DOHH2 (cell line): ENCODE measurements around the gene NEBL.

Source experiments
- H3F3A ChIP-seq: fragments of 200-600 bp; sonication (generic), shearing (Covaris generic); 2 replicates; pipeline ENCODE4 v1.6.0; 2016; ENCODE audit warnings: antibody characterized with exemption, mild to moderate bottlenecking; ENCODE audit not compliant: control insufficient read depth, insufficient read depth
- H3K27ac ChIP-seq: fragments of 200-600 bp; sonication (generic); 2 replicates; pipeline ENCODE4 v1.5.1; 2014; ENCODE audit warnings: low read depth, mild to moderate bottlenecking, low read length, moderate library complexity
- H3K27me3 ChIP-seq: fragments of 200-600 bp; sonication (generic); 2 replicates; pipeline ENCODE4 v1.6.1; 2014; ENCODE audit warnings: mild to moderate bottlenecking, low read length, mixed read lengths; ENCODE audit not compliant: control insufficient read depth
- H3K36me3 ChIP-seq: fragments of 200-600 bp; sonication (generic); 2 replicates; pipeline ENCODE4 v1.6.1; 2014; ENCODE audit warnings: mild to moderate bottlenecking, low read length, moderate library complexity, mixed read lengths; ENCODE audit not compliant: control insufficient read depth
- H3K4me1 ChIP-seq: fragments of 200-600 bp; sonication (generic); 2 replicates; pipeline ENCODE4 v1.6.1; 2014; ENCODE audit warnings: mild to moderate bottlenecking, low read length, mixed read lengths; ENCODE audit not compliant: control insufficient read depth
- H3K4me2 ChIP-seq: fragments of 200-600 bp; sonication (generic); 2 replicates; pipeline ENCODE4 v1.6.0; 2014; ENCODE audit warnings: mild to moderate bottlenecking, low read length, moderate library complexity
- H3K4me3 ChIP-seq: fragments of 200-600 bp; sonication (generic); 2 replicates; pipeline ENCODE4 v1.5.1; 2014; ENCODE audit warnings: mild to moderate bottlenecking, low read length, mixed read lengths
- H3K79me2 ChIP-seq: fragments of 200-600 bp; sonication (generic); 2 replicates; pipeline ENCODE4 v1.6.1; 2014; ENCODE audit warnings: mild to moderate bottlenecking, low read length, mixed read lengths; ENCODE audit not compliant: control insufficient read depth
- H3K9me2 ChIP-seq: fragments of 200-600 bp; sonication (generic); replicated peaks from 2 replicates; pipeline ENCODE4 v1.6.1; 2014; ENCODE audit warnings: mild to moderate bottlenecking, low read length, mixed read lengths; ENCODE audit not compliant: control insufficient read depth
- H3K9me3 ChIP-seq: fragments of 200-600 bp; sonication (generic); 2 replicates; pipeline ENCODE4 v1.6.1; 2014; ENCODE audit warnings: antibody characterized with exemption, low read length, mixed read lengths; ENCODE audit not compliant: control insufficient read depth, insufficient read depth
- H4K20me1 ChIP-seq: fragments of 200-600 bp; sonication (generic); 2 replicates; pipeline ENCODE4 v1.6.0; 2014; ENCODE audit warnings: low read depth, mild to moderate bottlenecking, antibody characterized with exemption, low read length, moderate library complexity; ENCODE audit not compliant: control insufficient read depth, insufficient read depth
- EZH2phosphoT487 ChIP-seq: fragments of 200-600 bp; sonication (generic); IDR thresholded peaks from 2 replicates; pipeline ENCODE4 v1.6.1; 2017; ENCODE audit warnings: borderline replicate concordance, mild to moderate bottlenecking, antibody characterized with exemption, low read length, moderate library complexity, mixed read lengths
- TF ChIP-seq, protein P1 (sequence below): fragments of 200-600 bp; sonication (generic); IDR thresholded peaks from one replicate; pipeline ENCODE4 v1.5.1; 2014; ENCODE audit warnings: antibody characterized with exemption, mild to moderate bottlenecking, low read depth, low read length; ENCODE audit not compliant: poor library complexity, severe bottlenecking

The NEBL gene

DNA sequence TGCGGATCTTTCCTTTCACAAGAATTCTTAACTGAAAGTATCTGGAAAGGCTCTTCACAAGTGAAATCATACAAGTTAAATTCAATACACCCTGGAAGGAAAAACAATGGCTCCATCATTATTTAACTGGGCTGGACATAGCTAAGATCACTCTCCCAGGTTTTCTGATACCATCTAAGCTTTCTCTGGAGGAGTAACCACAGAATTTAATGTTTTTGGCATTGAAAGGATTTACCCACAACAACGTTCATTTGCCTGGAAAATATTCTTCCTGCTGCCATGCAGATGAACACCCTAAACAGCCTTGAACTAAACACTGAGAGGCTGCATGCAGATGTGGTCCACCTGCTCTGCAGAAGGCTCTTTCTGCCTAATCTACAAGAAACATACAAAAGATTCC lies 4.3 kb downstream of the NEBL start:
- Histone ChIP-seq H3K4me1 (peaks cover 17% of the 10 kb centered on the region), H3K4me3 (no peak overlapping the region), H3K27me3 (no peaks in the 10 kb centered on the region), H3K36me3 (no peaks in the 10 kb centered on the region), H4K20me1 (no peaks in the 10 kb centered on the region), H3K9me2 (no peaks in the 10 kb centered on the region), H3F3A (no peaks in the 10 kb centered on the region), H3K27ac (no peak overlapping the region), H3K79me2 (no peaks in the 10 kb centered on the region), H3K4me2 (no peak overlapping the region), H3K9me3 (no peaks in the 10 kb centered on the region)
- TF ChIP-seq, protein P1, sequence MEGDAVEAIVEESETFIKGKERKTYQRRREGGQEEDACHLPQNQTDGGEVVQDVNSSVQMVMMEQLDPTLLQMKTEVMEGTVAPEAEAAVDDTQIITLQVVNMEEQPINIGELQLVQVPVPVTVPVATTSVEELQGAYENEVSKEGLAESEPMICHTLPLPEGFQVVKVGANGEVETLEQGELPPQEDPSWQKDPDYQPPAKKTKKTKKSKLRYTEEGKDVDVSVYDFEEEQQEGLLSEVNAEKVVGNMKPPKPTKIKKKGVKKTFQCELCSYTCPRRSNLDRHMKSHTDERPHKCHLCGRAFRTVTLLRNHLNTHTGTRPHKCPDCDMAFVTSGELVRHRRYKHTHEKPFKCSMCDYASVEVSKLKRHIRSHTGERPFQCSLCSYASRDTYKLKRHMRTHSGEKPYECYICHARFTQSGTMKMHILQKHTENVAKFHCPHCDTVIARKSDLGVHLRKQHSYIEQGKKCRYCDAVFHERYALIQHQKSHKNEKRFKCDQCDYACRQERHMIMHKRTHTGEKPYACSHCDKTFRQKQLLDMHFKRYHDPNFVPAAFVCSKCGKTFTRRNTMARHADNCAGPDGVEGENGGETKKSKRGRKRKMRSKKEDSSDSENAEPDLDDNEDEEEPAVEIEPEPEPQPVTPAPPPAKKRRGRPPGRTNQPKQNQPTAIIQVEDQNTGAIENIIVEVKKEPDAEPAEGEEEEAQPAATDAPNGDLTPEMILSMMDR = no peak
- TF ChIP-seq EZH2phosphoT487 = no peak

DNA sequence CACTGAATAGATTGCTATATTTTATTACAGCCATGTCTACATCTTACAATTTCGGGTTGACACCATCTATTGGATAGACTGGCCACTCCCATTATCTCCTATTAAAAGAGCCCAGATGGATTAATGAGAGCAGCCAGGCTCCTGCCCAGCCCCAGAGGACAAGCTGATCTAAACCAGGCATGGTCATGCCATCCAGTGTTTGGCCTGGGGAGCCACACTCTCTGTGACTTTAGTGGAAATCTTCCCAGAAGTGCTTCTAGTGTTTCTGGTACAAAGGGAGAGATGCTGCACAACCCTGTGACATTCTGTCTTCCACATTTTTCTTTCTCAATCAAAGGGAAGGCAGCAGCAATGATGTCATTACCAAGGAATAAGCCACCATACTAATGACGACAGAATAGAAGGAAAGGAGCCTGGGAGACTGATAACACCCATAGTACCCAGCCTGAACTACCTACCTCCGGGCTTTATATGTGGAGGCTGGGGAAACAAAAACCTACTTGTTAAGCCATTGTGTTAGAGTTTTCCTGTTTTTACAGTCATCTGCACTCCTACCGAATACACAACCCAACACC lies 5.0 kb downstream of the NEBL start:
- Histone ChIP-seq H3K79me2 (no peaks in the 10 kb centered on the region), H3K4me3 (no peak overlapping the region), H3F3A (no peaks in the 10 kb centered on the region), H4K20me1 (no peaks in the 10 kb centered on the region), H3K36me3 (no peaks in the 10 kb centered on the region), H3K9me2 (no peaks in the 10 kb centered on the region), H3K27me3 (no peaks in the 10 kb centered on the region), H3K4me2 (no peak overlapping the region), H3K27ac (no peak overlapping the region), H3K4me1 (peaks cover 17% of the 10 kb centered on the region), H3K9me3 (no peaks in the 10 kb centered on the region)
- TF ChIP-seq, protein P1 = no peak

DNA sequence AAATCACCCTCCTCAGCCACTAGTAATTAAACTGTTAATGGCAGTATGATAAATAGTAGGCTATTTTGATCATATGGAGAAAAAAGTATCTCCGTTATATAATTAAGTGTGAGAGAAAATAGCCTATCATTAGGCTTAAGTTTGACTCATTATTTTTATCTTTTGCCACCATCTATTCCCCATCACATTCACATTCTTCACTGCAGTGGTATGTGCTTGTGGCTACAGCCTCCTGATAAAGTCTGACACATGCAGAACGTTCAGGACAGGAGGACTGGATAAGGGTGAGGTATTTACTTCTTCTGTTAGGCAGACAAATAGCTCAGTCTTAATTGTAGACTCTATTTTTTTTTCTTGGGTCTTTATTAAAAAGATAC lies 5.8 kb downstream of the NEBL start:
- Histone ChIP-seq H3K27ac (no peak overlapping the region), H3K27me3 (no peaks in the 10 kb centered on the region), H3K4me1 (peaks cover 17% of the 10 kb centered on the region), H3K9me2 (no peaks in the 10 kb centered on the region), H3K4me3 (no peak overlapping the region), H3K4me2 (no peak overlapping the region), H3K79me2 (no peaks in the 10 kb centered on the region), H3K9me3 (no peaks in the 10 kb centered on the region), H3K36me3 (no peaks in the 10 kb centered on the region), H3F3A (no peaks in the 10 kb centered on the region), H4K20me1 (no peaks in the 10 kb centered on the region)
- TF ChIP-seq, protein P1 = no peak
- TF ChIP-seq EZH2phosphoT487 = no peak
